GM18858 (cell line): ENCODE measurements around the gene CHRDL2.

Experiments
- ATAC-seq: cut with Tn5 transposase; IDR thresholded peaks from one replicate; pipeline ENCODE4 v1.9.1; 2021; ENCODE audit not compliant: unreplicated experiment

The CHRDL2 gene

DNA sequence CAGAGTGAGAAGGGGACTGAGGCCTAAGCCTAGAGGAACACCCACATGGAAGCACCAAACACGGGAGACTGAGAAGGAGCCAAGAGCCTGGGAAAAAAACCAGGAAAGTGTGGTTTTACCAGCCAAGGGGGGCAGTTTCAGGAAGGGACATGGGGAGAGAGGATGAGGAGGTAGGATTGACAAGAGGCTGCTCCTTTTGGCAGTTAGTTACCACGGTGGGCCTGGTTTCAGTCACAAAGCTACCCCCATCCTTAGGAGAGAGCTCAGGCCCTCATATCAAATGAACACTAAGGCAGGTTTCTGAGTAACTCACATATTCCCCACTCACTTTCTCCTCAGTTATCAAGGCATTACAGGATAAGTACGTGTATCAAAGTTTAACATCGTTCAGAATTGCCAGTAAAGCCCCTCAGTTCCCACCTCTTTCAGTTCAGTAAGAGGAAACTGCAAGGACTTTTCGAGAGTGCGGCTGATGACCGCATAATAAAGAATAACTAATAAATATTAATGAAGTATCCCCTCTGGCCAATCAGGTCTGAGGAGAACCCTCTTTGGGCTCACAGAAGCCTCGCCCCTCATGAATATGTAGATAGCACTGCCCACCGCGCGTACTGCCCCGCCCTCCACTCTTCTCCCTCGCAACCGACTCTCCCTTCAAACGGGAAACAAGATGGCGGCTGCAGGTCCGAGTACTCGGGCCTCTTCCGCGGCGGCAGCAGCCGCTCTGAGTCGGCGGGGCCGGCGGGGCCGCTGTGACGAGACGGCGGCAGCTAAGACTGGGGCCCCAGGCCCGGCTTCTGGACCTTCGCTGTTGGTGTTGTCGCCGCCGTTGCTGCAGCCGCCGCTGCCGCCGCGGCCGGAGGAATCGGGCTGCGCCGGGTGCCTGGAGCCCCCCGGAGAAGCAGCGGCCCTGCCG is 17.2 kb upstream of the CHRDL2 start, which contains the start of gene RNF169:
Gene RNF169, plus strand, starts transcription at position 639 of the 916 bp plus-strand sequence. Its CDS starts 32 bp downstream, at position 671.
- peak; percentile 86 for ATAC-seq

DNA sequence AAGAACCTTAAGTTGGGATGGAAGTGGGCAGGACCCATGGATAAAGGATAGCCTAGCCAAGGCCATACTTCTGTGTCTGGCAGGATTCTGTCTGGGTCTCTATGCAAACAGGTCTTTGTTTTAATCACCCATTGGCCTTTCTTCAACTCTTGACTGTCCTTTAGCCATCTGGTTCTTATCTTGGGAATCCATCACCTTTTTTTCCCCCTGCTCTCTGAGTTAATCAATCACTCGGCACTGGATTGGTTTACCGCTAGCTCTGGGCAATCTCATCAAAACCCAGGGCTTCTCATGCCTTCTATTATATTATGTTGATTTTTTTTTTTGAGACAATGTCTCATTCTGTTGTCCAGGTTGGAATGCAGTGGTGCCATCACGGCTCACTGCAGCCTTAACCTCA is 15.6 kb upstream of the CHRDL2 start:
- ATAC-seq = no peak

DNA sequence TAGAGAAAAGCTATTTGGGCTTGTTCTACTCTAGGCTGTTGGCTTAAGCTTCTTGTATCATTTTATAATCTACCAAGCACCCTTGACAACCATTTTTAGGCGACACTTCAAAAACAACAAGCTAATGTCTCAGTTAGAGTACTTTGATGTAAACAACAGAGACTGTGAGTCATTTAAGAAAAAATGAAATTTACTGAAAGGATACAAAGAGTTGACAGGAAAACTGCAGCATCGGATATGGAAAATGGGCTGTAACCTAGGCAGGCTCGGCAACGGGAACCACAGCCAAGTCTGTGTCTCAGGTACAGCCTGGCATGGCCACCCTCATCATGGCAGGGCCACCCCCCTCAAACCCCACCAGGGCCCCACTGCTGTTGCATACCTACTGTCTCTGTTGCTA is 13.1 kb upstream of the CHRDL2 start:
- no peak for ATAC-seq

DNA sequence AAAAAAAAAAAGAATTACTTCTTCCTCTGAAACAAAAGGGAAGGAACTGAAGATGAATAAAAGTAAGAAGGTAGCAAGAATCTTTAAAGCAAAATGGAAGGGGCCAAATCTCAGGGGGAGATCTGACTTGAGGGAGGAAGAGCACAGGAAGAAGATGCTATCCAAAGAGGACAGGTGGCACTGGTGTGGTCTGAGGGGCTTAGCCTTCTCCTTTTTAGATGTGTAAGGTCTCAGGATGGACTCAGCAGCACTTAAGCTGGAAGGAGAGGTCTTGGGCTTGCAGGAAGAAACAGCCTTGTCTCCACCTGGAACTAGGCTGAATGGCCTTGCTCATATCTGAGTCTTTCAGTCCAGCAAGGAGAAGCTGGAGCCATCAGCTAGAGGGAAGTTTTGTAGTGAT is 12.4 kb upstream of the CHRDL2 start:
- no peak for ATAC-seq

DNA sequence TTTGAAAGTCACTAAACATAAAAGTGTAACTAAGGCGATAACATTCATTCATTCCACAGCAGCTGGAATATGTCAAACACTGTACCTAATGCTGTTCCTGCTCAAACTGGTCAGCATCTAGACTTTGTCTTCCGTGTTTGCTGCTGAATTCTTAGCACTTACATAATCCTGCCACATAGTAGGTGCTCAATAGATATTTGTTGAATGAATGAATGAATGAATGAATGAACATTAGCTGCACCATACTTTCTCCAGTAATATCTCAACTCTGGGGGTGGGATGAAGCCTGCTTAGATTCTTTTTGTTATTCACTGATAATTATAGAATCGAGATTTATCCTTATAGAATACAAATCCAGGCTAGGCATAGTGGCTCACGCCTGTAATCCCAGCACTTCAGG is 10.8 kb upstream of the CHRDL2 start:
- no peak for ATAC-seq

DNA sequence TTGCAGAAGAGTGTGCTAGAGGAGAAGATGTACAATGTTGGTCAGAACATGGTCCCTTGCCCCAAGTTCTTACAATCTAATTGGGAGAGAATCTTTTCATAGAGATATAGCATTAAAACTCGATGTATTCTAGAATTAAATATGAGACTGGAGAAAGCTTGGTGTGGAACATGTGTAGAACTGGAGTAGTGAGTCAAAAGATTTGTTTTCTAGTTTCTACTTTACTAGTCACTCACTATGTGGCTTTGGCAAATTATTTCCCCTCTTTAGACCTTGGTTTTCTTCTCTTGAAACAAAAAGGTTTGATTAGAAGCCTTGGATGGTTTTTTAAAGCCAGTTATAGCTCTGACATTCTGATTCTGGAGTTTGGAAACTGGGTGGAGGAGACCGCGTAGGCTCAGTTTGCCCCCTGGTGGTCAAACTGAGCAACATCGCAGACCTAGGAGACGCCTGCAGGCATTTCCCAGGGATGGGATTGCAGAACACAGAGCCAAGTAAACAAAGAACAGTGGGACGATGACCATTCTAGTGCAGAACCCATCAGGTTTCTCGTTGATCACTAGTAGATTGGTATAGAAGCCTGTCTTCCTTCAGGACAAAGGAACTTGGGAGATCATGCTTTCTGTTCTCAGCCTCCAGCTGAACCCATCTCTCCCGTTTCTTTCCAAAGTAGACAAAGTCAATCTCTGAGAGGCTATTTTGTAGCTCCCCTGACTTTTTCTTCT is 8.5 kb upstream of the CHRDL2 start:
- no peak for ATAC-seq

DNA sequence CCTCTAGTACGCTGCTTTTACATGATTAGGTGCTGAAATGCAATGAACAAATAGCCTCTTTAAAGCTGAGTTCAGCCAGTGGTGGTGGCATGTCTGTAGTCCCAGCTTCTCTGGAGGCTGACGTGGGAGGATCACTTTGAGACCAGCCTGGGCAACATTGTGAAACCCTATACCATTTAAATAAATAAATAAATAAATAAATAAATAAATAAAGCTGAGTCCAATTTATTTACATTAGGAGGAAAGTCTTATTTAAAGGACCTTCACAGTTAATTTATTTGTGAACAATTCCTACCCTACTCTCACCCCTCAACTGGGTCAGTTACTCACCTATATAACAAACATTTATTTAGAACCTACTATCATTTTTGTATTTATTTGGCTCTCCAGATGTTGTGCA is 4.8 kb upstream of the CHRDL2 start:
- no peak for ATAC-seq

DNA sequence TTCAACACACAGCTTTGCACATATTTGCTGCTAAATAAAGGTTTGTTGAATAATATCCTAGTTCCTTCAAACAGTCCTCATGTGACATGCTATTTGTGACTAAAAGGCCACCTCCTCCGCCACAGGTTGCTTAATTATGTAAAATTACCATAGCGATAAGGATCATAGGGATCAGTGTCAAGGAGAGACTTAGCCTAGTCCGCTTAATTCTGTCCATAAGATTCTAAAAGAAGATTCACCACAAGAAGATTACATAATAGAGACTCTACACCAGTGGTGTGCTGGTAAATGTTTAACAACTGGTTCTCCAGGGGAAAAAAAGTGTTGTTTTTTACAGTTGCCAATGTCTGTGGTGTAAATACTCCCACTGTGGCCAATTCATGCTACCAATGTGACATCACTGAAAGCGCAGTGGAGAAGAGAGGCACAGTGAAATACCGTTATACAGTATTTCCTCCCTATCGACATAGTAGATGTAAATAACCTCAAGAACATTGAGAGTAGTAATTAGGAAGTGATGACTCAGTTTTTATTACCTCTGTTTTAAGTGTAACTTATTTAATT is 4.2 kb upstream of the CHRDL2 start:
- no peak for ATAC-seq

DNA sequence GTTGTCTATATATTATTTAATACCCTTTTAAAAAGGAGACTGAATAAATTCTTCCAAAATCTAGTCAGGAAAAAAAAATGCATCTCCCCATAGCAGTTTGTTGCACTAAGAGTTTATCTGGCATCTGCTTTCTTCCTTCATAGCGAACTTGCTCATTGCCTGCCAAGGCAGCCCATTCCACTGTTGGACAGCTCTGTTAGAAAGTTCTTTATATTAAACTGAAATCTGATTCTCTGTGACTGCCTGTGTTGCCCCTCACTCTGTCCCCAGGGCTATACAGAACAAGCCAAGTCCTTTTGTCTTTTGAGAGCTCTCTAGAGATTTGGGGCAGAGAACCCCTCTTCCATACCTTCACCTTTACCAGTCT is 3.3 kb upstream of the CHRDL2 start:
- no peak for ATAC-seq

DNA sequence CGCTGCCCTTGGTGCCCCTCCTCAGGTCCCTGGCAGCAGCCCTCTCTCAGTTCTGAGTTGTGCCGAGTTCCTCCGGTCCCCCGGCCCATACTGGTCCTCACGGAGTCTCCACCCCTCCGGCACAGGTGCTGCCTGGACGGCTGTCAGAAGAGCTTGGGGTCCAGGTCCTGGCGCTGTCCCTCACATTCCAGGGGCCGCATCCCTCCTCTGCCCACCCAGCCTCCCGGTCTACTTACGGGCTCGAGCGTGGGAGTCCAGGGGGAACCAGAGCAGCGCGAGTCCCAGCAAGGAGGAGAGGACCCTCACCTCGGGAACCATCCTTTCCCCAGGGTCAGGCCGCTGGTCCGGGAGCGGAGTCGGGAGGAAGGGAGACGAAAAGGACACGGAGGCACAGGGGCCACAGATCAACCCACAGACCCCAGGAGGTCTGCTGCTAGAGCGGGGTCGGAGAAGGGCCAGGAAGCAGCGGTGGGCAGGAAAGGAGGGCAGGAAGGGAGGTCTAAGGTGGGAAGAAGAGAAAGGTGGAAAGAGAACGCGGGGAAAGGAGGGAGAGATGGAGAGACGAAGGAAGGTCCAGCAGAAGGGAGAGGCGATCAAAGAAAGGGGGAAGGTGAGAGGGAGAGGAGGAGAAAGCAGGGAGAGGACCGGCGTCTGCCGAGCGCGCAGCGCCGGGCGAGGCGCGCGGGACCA is 510 bp downstream of the CHRDL2 start:
- ATAC-seq = no peak

DNA sequence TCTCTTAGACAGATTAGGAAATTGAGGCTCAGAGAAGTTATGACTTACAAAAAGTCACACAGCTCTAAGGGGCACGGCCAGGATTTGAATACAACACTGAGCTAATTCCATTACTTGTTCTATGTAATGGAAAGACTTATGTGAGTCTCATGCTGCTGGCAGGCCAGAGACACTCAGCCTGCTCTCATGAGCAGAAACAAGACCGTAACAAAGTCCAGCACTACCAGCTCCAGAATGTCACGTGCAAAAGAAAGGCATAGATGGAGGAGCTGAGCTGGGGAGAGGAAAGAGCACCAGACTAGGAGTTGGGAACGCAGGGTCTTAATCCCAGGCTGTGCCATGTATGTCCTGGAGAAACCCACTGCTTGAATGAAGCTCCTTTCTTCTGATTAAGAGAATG is 1.8 kb downstream of the CHRDL2 start:
- ATAC-seq = no peak

DNA sequence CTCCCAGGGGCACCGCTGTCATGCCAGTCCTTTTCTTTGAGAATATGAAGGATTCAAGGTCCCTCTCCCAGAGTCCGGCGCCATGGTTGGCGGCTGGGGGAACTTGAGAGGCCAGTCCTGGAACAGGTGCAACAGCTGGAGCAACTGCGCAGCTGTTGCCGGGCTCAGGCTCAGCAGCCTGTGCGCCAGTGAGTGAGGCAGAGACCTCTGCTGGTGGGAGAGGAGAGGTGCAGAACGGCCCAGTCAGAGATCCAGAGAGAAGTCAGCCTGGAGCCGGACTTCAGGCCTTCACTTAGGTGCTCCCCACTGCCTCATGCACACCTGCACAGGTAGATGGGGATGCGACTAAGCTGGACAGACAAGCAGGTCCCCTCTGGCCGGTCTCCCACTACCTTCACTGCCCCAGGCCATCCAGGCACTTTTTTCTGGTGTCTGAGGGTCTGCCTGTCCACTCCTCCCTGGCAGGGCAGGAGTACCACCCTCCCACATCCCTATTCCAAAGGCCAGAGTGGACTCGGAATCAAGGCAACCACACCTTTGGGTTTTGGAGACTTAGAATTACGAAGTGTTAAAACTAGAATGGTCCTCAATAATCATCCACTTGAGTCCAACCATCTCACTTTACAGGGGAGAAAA is 4.6 kb downstream of the CHRDL2 start:
- ATAC-seq = peak; percentile 76

DNA sequence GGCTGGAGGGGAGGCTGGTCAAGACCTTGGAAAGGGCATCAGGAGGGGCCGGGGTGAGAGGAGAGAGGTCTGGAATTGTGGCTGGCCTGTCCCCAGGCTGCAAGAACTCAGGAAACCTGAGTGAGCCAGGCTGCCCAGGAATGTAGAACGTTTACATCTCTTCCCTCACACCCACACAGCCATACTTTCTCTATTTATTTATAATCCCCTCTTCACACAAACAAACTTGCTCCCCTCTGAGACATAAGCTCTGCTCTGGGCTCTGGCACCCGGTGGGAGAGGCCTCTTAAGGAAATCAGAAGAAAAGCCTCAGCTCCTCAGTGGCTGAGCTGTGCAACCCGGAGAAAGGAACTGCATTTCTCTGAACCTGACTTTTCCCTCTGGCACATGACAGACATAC is 5.5 kb downstream of the CHRDL2 start:
- ATAC-seq = no peak

DNA sequence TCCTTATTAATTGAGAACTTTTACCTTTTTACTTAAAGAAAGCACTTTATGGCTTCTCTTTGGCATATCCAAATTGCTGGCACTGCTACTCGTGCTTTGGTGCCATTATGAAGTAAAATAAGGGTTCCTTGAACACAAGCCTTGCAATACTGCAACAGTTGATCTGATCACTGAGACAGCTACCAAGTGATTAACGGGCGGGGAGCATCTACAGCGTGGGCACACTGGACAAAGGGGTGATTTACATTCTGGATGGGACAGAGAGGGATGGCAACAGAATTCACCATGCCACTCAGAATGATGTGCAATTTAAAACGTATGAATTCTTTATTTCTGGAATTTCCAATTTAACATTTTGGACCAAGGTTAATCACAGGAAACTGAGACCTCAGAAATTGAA is 7.7 kb downstream of the CHRDL2 start:
- ATAC-seq = no peak

DNA sequence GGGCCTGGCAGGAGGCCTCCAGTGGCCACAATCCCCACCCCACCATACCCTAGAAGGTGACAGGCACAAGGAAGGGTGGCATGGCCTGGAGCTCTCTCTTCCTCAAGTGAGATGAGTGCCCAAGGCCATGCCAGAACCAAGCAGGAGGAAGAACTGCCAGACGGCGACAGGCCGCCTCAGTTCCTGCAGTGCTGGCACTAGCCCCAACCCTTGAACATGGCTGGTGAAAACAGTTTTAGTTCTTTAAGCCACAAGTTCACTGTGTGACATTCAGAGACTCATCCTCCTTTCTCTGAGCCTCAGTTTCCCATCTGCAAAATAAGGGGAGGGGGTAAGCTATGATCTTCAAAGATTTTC is 9.8 kb downstream of the CHRDL2 start:
- no peak for ATAC-seq

DNA sequence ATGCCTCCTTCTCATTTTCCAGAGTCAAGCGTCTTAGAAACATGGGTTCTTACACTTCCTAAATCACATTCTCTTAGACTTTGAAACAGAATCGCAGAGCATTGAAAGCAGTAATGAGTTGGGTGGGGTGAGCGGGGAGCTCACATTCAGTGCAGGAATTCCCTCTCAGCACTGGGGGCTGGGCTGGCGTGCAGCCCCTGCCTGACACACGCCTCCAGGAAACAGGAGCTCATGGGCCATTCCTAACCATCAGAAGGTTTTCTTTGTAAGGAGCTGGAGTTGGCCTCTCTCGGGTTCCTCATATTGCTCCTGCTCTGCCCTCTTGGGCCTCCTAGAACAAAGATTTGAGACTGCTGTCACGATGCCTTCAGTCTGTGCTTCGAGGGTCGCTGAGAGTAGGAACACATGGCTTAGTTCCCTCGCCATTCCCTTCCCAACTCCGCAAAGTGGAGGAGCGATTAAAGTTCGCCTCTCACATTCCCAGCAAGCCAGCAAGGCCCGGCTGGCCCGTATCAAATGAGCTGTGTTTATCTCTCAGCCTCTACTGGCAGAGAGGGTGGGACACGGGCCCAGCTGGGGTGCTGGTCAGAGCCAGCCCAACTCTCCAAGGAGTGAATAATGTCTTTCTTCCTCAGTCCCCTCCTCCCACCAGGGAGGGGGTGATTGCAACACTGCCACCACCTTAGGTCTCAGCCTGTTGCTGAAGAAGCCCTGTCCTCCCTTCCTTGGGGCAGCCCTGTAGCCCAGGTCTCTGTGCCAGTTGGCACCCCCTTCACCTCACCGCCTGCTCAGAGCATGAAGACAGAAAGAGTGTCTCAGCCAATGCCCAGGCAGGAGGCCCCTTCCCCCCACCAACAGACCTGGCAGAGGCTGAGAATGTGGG is 10.4 kb downstream of the CHRDL2 start:
- ATAC-seq = no peak

DNA sequence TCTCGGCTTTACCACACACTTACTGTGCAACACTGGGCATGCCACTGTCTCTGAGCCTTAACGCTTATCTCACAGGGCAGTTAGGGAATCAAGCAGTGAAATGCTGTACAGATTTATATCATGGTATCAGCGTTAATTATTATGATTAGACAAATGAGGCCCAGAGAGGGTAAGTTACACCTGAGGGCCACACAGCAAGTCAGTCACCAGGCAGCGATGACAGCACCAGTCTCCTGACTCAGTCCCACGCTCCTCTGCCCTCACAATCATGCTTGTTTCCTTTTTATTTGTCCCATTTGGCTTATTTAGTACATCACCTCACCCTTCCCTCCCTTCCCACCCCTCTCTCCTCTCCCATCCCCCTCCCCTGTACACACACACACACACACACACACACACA is 12.2 kb downstream of the CHRDL2 start:
- no peak for ATAC-seq

DNA sequence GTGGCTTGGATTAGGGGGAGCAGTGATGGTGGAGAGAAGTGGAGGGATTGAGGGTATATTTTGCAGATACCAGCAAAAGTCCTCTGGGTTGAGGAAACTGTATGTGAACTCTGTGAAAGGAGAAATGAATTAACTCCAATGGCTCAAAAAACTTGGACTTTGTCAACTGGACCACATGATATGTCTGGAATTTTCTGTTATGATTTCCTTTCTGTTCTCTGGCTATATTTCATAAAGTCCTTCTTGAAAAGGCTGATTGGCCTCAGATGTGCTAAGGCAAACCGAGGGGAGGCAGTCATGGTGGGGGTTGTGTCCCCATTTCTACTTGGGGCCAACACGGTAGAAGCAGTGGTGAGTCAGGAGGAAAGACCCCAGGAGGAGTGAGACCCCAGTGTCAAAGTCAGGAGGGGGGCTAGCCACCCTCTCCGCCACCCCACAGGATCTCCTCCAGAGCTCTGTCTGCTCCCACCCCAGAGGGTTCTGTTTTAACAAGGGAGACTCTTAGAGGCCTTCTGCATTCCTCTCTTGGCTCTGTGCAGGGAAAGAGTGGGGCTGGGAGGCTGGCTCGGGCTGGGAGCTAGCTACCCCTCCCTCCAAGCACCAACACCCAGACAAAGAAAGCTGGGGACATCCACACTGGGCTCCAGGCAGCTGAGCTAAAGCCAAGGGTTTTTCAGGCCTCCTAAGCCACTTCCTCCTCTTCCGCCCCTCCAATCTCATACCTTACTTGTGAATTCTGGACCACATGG is 13.8 kb downstream of the CHRDL2 start:
- no peak for ATAC-seq

DNA sequence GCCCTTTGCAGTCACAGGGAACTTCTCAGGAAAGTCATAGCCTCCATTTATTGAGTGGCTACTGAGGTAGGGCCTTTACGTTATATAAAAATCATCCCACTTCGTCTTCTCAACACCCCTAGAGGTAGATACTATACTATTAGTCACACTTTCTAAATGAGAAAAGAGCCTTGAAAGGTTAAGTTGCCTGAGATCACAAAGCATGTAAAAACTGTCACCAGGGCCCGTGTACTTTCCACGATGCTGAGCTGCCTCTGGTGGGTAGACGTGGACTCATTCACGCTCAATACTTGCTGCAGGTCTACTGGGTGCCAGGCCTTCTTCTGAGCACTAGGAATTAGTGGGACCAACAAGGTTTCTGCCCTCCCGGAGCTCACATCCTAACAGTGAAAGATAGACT is 16.3 kb downstream of the CHRDL2 start:
- ATAC-seq = no peak
